HG03342 (cell line): ENCODE data around the gene SLC1A7.

ENCODE experiments used
- ATAC-seq: cut with Tn5 transposase; IDR thresholded peaks from one replicate; pipeline ENCODE4 v1.9.1; 2021; ENCODE audit warnings: mild to moderate bottlenecking, moderate library complexity; ENCODE audit not compliant: unreplicated experiment

The SLC1A7 gene

GRCh38 chr1:53116307-53116810 is 26.1 kb downstream of the SLC1A7 start:
- no peak for ATAC-seq

- ATAC-seq: no peak
Measured at GRCh38 chr1:53115403-53116306, 26.8 kb downstream of the SLC1A7 start.

- ATAC-seq: no peak
Measured at GRCh38 chr1:53114581-53115400, 27.6 kb downstream of the SLC1A7 start.

- ATAC-seq: no peak
Measured at GRCh38 chr1:53114090-53114489, 28.3 kb downstream of the SLC1A7 start.

- ATAC-seq: no peak
Measured at GRCh38 chr1:53112861-53113260, 29.6 kb downstream of the SLC1A7 start.

GRCh38 chr1:53112271-53112774 is 30.1 kb downstream of the SLC1A7 start:
- no peak for ATAC-seq

GRCh38 chr1:53111693-53112092 is 30.7 kb downstream of the SLC1A7 start:
- ATAC-seq: no peak

- no peak for ATAC-seq
Measured at GRCh38 chr1:53111073-53111556, 31.3 kb downstream of the SLC1A7 start.

GRCh38 chr1:53110370-53111072 is 31.9 kb downstream of the SLC1A7 start:
- no peak for ATAC-seq

GRCh38 chr1:53108646-53109580 is 33.5 kb downstream of the SLC1A7 start:
- no peak for ATAC-seq

GRCh38 chr1:53107570-53108322 is 34.7 kb downstream of the SLC1A7 start:
- ATAC-seq: no peak

GRCh38 chr1:53107090-53107489 is 35.3 kb downstream of the SLC1A7 start:
- ATAC-seq: no peak

- ATAC-seq: no peak
Measured at GRCh38 chr1:53104289-53104913, 38.0 kb downstream of the SLC1A7 start.

GRCh38 chr1:53094533-53094919 is 47.9 kb downstream of the SLC1A7 start:
- ATAC-seq: no peak

GRCh38 chr1:53093778-53094532 is 48.5 kb downstream of the SLC1A7 start:
- no peak for ATAC-seq

- no peak for ATAC-seq
Measured at GRCh38 chr1:53093451-53093754, 49.0 kb downstream of the SLC1A7 start.

- no peak for ATAC-seq
Measured at GRCh38 chr1:53092659-53093450, 49.6 kb downstream of the SLC1A7 start.
